Heart left ventricle (tissue), 16 donors: ENCODE measurements around the gene PAQR4. TPM values are rescaled to one million over a fixed set of nuclear protein-coding genes. Genes with fewer than 3 reads are reported as not detected.
"Not testable (repeated sequence)": the region's sequence is repeated elsewhere in the genome, so short reads cannot be mapped to it uniquely, and the experiment has no call there.

Experiments used
- ATAC-seq, 4 donors: fragments of 200-7000 bp; cut with Tn5 transposase; one replicate each; pipeline ENCODE4 v1.9.1; 2020 to 2022; ENCODE audit warnings: moderate library complexity in 4 of 4, mild to moderate bottlenecking in 3 of 4, moderate number of reproducible peaks in 1 of 4
- DNase-seq, 5 donors: peaks; one replicate each; pipeline ENCODE4 v3.0.0-alpha.2; 2020
- H3K27ac ChIP-seq, 12 donors: fragments of 200-600 bp; sonication (generic) in 4 of 12; one replicate each; pipeline versions ENCODE4 v1.5.0 to v1.8.0; 2016 to 2022; ENCODE audit warnings: mild to moderate bottlenecking in 2 of 12
- H3K27me3 ChIP-seq, 9 donors: fragments of 200-600 bp; sonication (generic) in 2 of 9; one replicate each; pipeline versions ENCODE4 v1.5.1 to v1.8.0; 2016 to 2022; ENCODE audit warnings: mild to moderate bottlenecking in 3 of 9
- H3K36me3 ChIP-seq, 9 donors: fragments of 200-600 bp; sonication (generic) in 2 of 9; one replicate each; pipeline versions ENCODE4 v1.5.0 to v1.8.0; 2018 to 2022; ENCODE audit warnings: mild to moderate bottlenecking in 2 of 9
- H3K4me1 ChIP-seq, 12 donors: fragments of 200-600 bp; sonication (generic) in 4 of 12; one replicate each; pipeline versions ENCODE4 v1.5.0 to v1.8.0; 2016 to 2022; ENCODE audit warnings: mild to moderate bottlenecking in 3 of 12
- H3K4me3 ChIP-seq, 12 donors: fragments of 200-600 bp; sonication (generic) in 4 of 12; one replicate each; pipeline versions ENCODE4 v1.5.0 to v1.8.0; 2017 to 2022; ENCODE audit warnings: mild to moderate bottlenecking in 9 of 12, moderate library complexity in 4 of 12
- H3K9me3 ChIP-seq, 12 donors: fragments of 200-600 bp; sonication (generic) in 4 of 12; one replicate each; pipeline versions ENCODE4 v1.5.0 to v1.8.0; 2016 to 2022; ENCODE audit warnings: mild to moderate bottlenecking in 1 of 12
- POLR2A ChIP-seq, 2 donors: fragments of 450-650 bp; IDR thresholded peaks; one replicate each; pipeline ENCODE4 v1.6.1; 2017; ENCODE audit warnings: antibody characterized with exemption in 2 of 2, mild to moderate bottlenecking in 2 of 2, moderate library complexity in 2 of 2
- WGBS, 4 donors: extraction: QIAGEN DNeasy Blood & Tissue Kit in 2 of 4; methylation state at CpG; one replicate each; pipeline versions ENCODE4 v1.1.5 to v1.1.7; 2013 to 2018; 5-methylcytosine and 5-hydroxymethylcytosine counted together
- intact Hi-C, 10 donors: fragments of 100-400 bp; cut with DNase I; formaldehyde crosslinking; loops; one replicate each; pipeline versions ENCODE4 v1.11.1 to v1.14.2; 2022
- polyA plus RNA-seq, 2 donors: library from polyadenylated mRNA; stranded (reverse); fragments of 200-250 nt; gene quantifications; one replicate each; pipeline ENCODE4 v1.2.3, GENCODE V29; 2013
- total RNA-seq, 9 donors: library from RNA; depleted of rRNA in 2 of 9; stranded (reverse); fragments of >200 nt in 2 of 9; fragmentation: NEBNext Ultra II Directional in 3 of 9; extraction: Animal tissue kit (Norgen Biotek cat#: 25700) in 3 of 9; gene quantifications; one replicate each; pipeline versions ENCODE4 v1.1.0 to v1.2.4, GENCODE V29; 2016 to 2023
- TF ChIP-seq, protein P1 (sequence below), 12 donors: fragments of 200-600 bp; sonication (generic) in 4 of 12; IDR thresholded peaks; one replicate each; pipeline versions ENCODE4 v1.5.0 to v1.8.0; 2018 to 2022; ENCODE audit warnings: antibody characterized with exemption in 12 of 12, mild to moderate bottlenecking in 5 of 12
- donor health status: ischemic (EF 13 %, LVEDD 7.1; RV severe dilation, severe dysfunction).
- donor health status: healthy with polysubstance abuse.
- donor health status: DM: no; HTN: yes; CAD: no.
- donor health status: DM: no; HTN: no; CAD: no.
- donor health status: ischemic (EF 25% LVEDD 6.9; RV normal size, moderate dysfunction).
- donor health status: ischemic (EF 25% LVEDD 5.7; RV mildly dilated, moderate dysfunction).
- donor health status: healthy.
- donor health status: DM: yes; HTN: yes; CAD: no.
- donor health status: ischemic (EF 35%, LVEDD 5.7; RV mildly dilated, moderate dysfunction).
- donor health status: nonischemic (EF 11% LVEDD 7.7; RV severe dilation, severe dysfunction).
- donor health status: DM: yes; HTN: yes; CAD: no.
- donor health status: PGD.
- donor health status: ischemic (EF 29% LVEDD 5.4; RV normal size, mild dysfunction).
- donor health status: nonischemic (EF 23%, LVEDD 6.1; RV moderate dilation, normal function).

PAQR4 gene
- total and polyA plus RNA-seq, 11 donors: 6.9 to 16.3 (median 9.0) TPM

DNA sequence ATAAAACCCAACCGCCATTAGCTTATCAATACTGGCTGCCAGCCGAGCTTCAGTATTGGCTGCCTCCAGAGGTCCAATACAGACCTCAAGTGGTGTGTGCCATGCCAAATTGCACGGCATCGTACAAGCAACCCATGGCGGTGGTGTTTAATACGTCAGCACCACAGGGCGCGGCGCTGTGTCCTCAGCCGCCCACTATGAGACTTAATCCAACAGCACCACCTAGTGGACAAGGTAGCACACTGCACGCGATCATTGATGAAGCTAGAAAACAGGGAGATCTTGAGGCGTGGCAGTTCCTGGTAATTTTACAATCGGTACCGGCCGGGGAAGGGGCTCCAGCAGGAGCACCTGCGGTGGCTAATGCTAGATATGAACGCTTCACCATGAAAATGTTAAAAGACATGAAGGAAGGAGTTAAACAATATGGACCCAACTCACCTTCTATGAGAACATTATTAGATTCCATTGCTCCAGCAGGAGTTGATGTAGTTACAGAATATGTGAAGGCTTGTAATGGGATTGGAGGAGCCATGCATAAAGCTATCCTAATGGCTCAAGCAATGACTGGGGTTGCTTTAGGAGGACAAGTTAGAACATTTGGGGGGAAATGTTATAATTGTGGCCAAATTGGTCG lies 42.0 kb upstream of the PAQR4 start:
- H3K27ac ChIP-seq: no peak overlapping the region

DNA sequence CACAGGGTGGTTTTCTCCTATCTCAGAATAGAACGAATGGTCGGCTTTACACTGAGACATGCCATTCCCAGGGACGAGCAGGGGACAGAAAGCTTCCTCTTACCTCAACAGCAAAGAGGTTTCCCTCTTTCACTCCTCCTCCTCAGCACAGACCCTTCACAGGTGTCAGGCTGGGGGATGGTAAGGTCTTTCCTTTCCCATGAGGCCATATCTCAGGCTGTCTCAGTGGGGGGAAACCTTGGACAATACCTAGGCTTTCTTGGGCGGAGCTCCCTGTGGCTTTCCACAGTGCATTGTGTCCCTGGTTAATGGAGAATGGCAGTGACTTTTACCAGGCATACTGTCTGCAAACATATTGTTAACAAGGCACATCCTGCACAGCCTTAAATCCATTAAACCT lies 41.0 kb upstream of the PAQR4 start:
- H3K4me3 ChIP-seq, H3K9me3 ChIP-seq, ATAC-seq, H3K27ac ChIP-seq, DNase-seq, H3K27me3 ChIP-seq, intact Hi-C loops: not testable (repeated sequence)
- Histone ChIP-seq H3K36me3 (peaks cover 0 to 46% (median 24%) of the 10 kb centered on the region in 9 donors), H3K4me1 (peaks cover 0 to 12% (median 3%) of the 10 kb centered on the region in 12 donors)
- 70 to 83% (median 75%) methylated on average over 4 of the region's 4 CpGs for WGBS, 4 donors

More for the DNA sequence above, 42.0 kb upstream of the PAQR4 start:
- DNase-seq (peak; percentile 77 to 91 (median 86)), ATAC-seq (peak; percentile 81 to 93 (median 91))
- Histone ChIP-seq H3K9me3 (no peaks in the 10 kb centered on the region), H3K4me1 (peaks cover 0 to 12% (median 3%) of the 10 kb centered on the region in 12 donors), H3K4me3 (peak overlapping the region in 8 of 12 donors; percentile 7 to 51 (median 24)), H3K36me3 (peaks cover 0 to 48% (median 28%) of the 10 kb centered on the region in 9 donors), H3K27me3 (no peaks in the 10 kb centered on the region)
- no peak for TF ChIP-seq POLR2A (IDR thresholded peaks at IDR 0.05)
- TF ChIP-seq, protein P1, sequence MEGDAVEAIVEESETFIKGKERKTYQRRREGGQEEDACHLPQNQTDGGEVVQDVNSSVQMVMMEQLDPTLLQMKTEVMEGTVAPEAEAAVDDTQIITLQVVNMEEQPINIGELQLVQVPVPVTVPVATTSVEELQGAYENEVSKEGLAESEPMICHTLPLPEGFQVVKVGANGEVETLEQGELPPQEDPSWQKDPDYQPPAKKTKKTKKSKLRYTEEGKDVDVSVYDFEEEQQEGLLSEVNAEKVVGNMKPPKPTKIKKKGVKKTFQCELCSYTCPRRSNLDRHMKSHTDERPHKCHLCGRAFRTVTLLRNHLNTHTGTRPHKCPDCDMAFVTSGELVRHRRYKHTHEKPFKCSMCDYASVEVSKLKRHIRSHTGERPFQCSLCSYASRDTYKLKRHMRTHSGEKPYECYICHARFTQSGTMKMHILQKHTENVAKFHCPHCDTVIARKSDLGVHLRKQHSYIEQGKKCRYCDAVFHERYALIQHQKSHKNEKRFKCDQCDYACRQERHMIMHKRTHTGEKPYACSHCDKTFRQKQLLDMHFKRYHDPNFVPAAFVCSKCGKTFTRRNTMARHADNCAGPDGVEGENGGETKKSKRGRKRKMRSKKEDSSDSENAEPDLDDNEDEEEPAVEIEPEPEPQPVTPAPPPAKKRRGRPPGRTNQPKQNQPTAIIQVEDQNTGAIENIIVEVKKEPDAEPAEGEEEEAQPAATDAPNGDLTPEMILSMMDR (IDR thresholded peaks at IDR 0.05): peak; percentile 86 to 99 (median 96)
- intact Hi-C loops: loop anchor here in 3 of 10 donors (2.0 kb wide), 3 partner anchors 52 to 88 kb away; partner anchors contain the start of gene PKMYT1 (in 1 of the 3)
- WGBS, 4 donors: 5 to 10% (median 7%) methylated on average over 19 of the region's 19 CpGs

DNA sequence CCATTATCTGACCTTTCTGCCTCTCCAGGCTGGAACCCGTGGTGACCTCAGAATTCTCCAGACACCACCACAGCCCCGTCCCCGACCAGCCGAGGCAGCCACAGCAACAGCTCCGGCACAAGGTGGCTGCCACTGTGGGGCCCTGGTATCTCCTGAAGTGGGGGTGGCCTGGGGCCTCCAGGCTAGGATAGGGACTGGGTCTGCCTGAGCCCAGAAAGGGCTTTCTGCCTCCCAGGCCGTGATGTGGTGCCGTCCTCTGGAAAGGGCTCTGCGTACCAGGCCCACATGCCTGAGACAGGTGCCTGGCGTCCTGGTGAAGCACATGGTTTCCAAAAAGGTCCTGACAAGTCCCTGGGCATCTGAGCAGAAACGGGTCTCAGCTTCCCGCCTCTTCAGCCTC lies 40.4 kb upstream of the PAQR4 start:
- ATAC-seq (no peak), DNase-seq (no peak)
- H3K27ac ChIP-seq: no peak overlapping the region
- peaks cover 0 to 50% (median 30%) of the 10 kb centered on the region in 9 donors for H3K36me3 ChIP-seq
- H3K27me3 ChIP-seq: no peaks in the 10 kb centered on the region
- H3K9me3 ChIP-seq: no peaks in the 10 kb centered on the region
- 77 to 89% (median 86%) methylated on average over 8 to 11 of the region's 11 CpGs for WGBS, 4 donors
- intact Hi-C loops: no loop called here
- TF ChIP-seq POLR2A (IDR thresholded peaks at IDR 0.05): no peak
- TF ChIP-seq, protein P1 (IDR thresholded peaks at IDR 0.05): no peak
- peaks cover 0 to 12% (median 3%) of the 10 kb centered on the region in 12 donors for H3K4me1 ChIP-seq
- H3K4me3 ChIP-seq: no peak overlapping the region

DNA sequence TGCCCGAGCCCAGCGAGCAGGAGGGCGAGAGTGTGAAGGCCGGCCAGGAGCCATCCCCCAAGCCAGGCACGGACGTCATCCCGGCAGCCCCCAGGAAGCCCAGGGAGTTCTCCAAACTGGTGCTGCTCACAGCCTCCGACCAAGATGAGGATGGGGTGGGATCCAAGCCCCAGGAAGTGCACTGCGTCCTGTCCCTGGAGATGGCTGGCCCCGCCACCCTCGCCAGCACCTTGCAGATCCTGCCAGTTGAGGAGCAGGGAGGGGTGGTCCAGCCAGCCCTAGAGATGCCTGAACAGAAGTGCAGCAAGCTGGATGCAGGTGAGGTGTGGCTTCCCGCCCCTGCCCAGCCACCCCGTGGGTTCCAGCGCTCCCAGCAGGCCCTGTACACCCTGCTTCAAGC lies 39.5 kb upstream of the PAQR4 start:
- Histone ChIP-seq H3K36me3 (peaks cover 0 to 57% (median 39%) of the 10 kb centered on the region in 9 donors), H3K9me3 (no peaks in the 10 kb centered on the region), H3K4me3 (no peak overlapping the region), H3K27me3 (no peaks in the 10 kb centered on the region), H3K27ac (no peak overlapping the region), H3K4me1 (peaks cover 0 to 12% (median 3%) of the 10 kb centered on the region in 12 donors)
- no peak for TF ChIP-seq POLR2A (IDR thresholded peaks at IDR 0.05)
- TF ChIP-seq, protein P1 (IDR thresholded peaks at IDR 0.05): no peak
- 92 to 98% (median 92%) methylated on average over 8 to 14 of the region's 14 CpGs for WGBS, 4 donors
- ATAC-seq (no peak), DNase-seq (no peak)
- intact Hi-C loops: no loop called here
